GM21515 (cell line): ENCODE measurements around the gene SBK1.
A peak's percentile ranks its signal among the peaks of the same experiment; 100 is the strongest.
"Not testable (repeated sequence)": the region's sequence is repeated elsewhere in the genome, so short reads cannot be mapped to it uniquely, and the experiment has no call there.

Source experiments
- ATAC-seq: cut with Tn5 transposase; IDR thresholded peaks from one replicate; pipeline ENCODE4 v1.9.1; 2021; ENCODE audit not compliant: unreplicated experiment

The SBK1 gene

GRCh38 chr16:28291651-28292626 is at the start of gene SBK1:
Gene SBK1 (plus strand): TSS chr16:28292525. CDS start chr16:28317392, 24,867 bp downstream.
- peak; percentile 85 for ATAC-seq

DNA sequence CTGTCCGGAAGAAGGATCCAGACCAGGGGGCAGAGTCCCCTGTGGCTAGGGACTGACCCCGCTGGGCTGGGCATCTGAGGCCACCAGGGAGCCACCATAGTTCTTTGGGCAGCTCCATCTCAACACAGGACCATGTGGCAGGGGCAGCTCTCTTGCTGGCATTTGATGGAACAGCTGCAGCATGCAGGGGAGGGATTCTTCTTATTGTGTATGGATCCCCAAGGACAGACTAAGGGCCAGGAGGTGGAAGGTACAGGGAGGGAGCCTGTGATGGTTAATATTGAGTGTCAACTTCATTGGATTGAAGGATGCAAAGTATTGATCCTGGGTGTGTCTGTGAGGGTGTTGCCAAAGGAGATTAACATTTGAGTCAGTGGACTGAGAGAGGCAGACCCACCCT is 42.8 kb upstream of the SBK1 start:
- not testable (repeated sequence) for ATAC-seq

- ATAC-seq: no peak
Observed at GRCh38 chr16:28250999-28251398, 41.3 kb upstream of the SBK1 start.

- ATAC-seq: no peak
Observed at GRCh38 chr16:28254158-28254557, 38.2 kb upstream of the SBK1 start.

DNA sequence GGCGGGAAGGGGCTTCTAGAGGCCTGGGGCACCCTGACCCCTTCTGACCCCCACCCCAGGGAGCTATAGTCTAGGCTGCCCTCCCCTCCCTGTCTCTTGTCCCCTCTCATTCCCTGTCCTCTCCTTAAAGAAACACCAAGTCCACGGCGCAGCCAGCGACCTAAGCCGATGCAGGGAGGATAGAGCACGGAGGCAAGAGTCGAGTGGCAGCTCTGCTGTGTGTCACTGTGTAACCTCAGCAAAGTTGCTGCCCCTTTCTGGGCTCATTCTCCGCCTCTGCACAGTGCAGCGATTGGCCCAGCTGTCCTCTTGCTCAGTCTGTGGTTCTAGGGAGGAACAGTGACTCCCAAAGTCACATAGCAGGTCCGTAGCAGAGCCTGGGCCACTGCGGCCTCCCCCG is 36.5 kb upstream of the SBK1 start:
- no peak for ATAC-seq

DNA sequence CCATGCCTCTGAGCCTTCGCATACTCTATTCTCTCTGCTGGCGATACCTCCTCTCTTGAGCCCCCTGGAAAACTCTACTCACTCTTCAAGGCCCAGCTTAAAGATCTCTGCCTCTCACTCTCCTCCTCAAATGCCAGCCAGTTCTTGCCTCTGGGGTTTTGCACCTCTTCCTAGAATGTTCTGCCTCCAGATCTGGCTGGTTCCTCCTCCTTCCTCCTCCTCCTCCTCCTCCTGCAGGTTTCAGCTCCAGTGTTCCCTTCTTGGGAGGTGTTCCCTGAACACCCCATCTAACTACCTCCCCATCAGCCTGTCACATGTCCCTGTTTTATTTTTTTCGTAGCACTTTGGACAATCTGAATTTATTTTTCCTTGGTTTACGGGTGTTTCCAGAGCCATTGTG is 35.1 kb upstream of the SBK1 start:
- no peak for ATAC-seq

GRCh38 chr16:28258567-28258966 is 33.8 kb upstream of the SBK1 start:
- no peak for ATAC-seq

- ATAC-seq: no peak
Observed at GRCh38 chr16:28259091-28259780, 33.1 kb upstream of the SBK1 start.

GRCh38 chr16:28259781-28260150 is 32.6 kb upstream of the SBK1 start:
- no peak for ATAC-seq

DNA sequence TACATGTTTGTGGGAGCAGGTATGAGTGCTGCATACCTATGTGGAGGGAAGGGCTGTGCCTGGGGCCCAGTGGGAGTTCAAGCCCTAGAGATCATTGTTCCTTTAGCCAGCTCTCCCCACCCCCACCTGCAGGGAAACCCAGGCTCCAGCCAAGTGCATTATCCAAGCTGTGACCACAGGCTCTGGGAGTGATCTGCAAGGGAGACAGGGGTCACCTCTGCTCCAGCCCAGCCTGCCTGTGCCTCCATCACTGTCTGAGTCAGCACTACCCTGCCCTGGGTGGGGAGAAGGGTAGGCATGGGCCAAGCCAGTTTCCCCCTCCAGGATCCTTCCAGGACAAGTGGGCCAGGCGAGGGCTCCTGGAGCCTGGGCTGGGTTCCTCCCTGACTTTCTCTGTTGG is 32.1 kb upstream of the SBK1 start:
- no peak for ATAC-seq

GRCh38 chr16:28261942-28262341 is 30.4 kb upstream of the SBK1 start:
- no peak for ATAC-seq

- no peak for ATAC-seq
Observed at GRCh38 chr16:28263305-28263704, 29.0 kb upstream of the SBK1 start.

DNA sequence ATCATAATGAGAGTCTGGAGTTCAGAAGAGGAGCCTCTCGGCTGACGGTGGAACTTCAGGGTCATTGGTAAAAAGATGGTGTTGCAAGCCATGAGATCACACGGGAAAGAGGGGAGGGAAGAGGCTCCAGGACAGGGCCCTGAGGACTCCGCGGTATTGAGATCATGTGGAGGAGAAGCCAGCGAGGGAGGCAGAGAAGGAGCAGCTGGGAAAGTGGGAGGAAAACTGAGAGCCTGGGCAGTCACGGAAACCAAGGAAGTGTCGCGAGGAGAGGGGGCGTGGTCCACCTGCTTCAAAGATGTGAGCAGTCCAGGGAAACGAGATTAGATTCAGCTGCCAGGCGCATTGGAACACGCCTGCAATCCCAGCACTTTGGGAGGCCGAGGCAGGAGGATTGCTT is 27.7 kb upstream of the SBK1 start:
- no peak for ATAC-seq

DNA sequence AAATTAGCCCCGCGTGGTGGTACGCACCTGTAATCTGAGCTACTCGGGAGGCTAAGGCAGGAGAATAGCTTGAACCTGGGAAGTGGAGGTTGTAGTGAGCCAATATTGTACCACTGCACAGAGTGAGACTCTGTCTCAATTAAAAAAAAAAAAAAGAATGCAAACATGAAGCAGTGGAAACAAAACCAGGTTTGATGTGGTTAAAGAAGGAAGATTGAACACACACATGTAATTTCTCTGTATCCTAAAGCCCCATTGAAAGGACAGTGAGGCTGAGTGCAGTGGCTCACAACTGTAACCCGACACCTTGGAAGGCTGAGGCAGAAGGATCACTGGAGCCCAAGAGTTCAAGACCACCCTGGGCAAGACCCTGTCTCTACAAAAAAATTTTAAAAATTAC is 26.5 kb upstream of the SBK1 start:
- no peak for ATAC-seq

DNA sequence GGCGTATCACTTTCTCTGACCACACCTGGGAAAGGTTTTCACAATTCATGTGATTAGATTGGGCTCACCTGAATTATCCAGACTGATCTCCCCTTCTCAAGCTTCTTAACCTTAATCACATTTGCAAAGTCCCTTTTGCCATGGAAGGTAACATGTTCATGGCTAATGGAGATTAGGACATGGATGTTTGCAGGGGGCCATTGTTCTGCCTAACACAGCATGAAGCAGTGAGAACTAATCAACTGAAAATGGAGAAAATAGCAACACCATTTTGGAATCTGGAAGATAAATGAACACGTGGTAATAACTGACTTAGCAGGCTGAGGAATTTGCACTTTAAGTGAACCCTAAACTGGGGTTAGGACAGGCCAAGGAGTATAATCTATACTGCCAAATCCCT is 25.0 kb upstream of the SBK1 start:
- no peak for ATAC-seq

DNA sequence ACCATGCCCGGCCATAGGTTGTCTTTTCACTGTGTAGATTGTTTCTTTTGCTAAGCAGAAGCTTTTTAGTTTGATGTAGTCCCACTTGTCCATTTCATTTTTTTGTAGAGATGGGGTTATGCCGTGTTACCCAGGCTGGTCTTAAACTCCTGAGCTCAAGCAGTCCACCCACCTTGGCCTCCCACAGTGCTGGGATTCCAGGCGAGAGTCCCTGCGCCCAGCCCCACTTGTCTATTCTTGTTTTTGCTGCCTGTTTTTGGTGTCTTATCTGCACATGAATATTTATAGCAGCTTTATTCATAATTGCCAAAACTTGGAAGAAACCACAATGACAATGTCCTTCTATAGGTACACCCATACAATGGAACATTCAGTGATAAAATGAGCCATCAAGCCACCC is 18.8 kb upstream of the SBK1 start:
- no peak for ATAC-seq

GRCh38 chr16:28274676-28275075 is 17.6 kb upstream of the SBK1 start:
- ATAC-seq: no peak

GRCh38 chr16:28276301-28276700 is 16.0 kb upstream of the SBK1 start:
- ATAC-seq: no peak

DNA sequence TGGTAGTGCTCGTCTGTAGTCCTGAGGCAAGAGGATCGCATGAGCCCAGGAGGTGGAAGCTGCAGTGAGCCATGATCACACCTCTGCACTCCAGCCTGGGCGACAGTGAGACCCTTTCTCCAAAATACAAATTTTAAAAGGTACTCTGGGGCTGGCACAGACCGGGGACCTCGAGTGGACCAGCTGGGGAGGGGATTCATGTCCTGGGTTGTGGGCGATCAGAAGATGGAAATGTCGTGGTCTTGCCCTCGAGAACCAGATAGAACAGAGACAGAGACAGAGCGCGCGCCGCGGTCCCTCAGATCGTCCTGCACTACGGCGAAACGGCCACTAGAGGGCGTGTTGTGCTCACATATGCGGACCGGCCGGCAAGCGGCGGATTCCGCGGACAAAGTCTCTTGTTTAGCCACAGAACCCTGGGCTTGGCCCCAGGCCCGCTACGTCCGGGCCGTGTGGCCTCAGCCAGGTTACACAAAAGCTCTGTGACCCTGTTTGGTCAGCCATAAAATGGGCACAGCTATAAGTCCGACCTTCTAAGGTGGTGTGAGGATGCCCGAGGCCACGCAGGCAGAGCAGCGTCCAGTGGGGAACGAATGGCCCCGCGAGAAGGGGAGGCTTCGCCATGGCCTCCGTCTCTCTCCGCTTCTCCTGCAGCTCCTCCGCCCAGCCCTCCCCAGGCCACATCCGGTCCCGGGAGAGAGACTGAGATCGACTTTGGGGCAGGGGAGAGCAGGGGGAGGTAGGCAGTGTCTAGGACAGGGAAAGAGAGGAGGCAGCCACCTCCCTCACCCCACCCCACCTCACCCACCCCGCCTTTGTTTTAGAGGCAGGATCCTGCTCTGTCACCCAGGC is 14.6 kb upstream of the SBK1 start:
- ATAC-seq: no peak

DNA sequence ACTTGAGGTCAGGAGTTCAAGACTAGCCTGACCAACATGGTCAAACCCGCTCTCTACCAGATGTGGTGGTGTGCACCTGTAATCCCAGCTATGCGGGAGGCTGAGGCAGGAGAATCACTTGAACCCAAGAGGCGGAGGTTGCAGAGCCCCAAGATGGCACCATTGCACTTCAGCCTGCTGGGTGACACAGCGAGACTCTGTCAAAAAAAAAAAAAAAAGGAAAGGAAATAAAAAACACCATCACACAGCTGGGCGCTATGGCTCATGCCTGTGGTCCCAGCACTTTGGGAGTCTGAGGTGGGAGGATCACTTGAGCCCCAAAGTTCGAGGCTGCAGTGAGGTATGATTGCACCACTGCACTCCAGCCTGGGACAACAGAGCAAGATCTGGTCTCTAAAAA is 13.3 kb upstream of the SBK1 start:
- no peak for ATAC-seq
